ENCODE data around the gene CLEC14A. TPM values are rescaled to one million over a fixed set of nuclear protein-coding genes. Genes with fewer than 3 reads are reported as not detected.
A peak's percentile ranks its signal among the peaks of the same experiment; 100 is the strongest.

Gene CLEC14A
- total and polyA plus RNA-seq, 2 donors (not counting 1 experiment from before 2014, with no cell fraction given): 3.9 to 5.3 TPM

GRCh38 chr14:38253676-38254075, 2.2 kb downstream of the CLEC14A start:
- TF ChIP-seq CTCF (conservative IDR thresholded peaks at IDR 0.05 in 1 of 2, IDR thresholded peaks at IDR 0.05 in 1 of 2; ENCODE audit: low read depth in 1 of 2, low read length in 2 of 2): no peak
- TF ChIP-seq EZH2 (IDR thresholded peaks at IDR 0.05; ENCODE audit: low read length, missing control alignments): no peak
- peaks cover 3% of the 10 kb centered on the region for H3K4me1 ChIP-seq (ENCODE audit: control insufficient read depth, extremely low read depth, insufficient read depth, low read length)
- no peaks in the 10 kb centered on the region for H3K36me3 ChIP-seq (ENCODE audit: control insufficient read depth, insufficient read depth, low read length)
- H4K20me1 ChIP-seq (ENCODE audit: control insufficient read depth, extremely low read depth, insufficient read depth, low read length): no peaks in the 10 kb centered on the region
- H3K79me2 ChIP-seq (ENCODE audit: control insufficient read depth, insufficient read depth, low read length): no peaks in the 10 kb centered on the region
- DNase-seq (ENCODE audit: low read depth in 2 of 2): peak in 1 of 2 donors; percentile 57
- peak overlapping the region; percentile 6 to 55 (median 38) for H3K4me3 ChIP-seq (replicated peaks in 1 of 4; ENCODE audit: control extremely low read depth in 1 of 4, insufficient read depth in 1 of 4, low read depth in 3 of 4, low read length in 4 of 4)
- peak overlapping the region; percentile 58 for H3K4me2 ChIP-seq (ENCODE audit: extremely low read depth, insufficient read depth, low read length)
- H3K27me3 ChIP-seq (ENCODE audit: control insufficient read depth, insufficient read depth, low read length): no peaks in the 10 kb centered on the region
- H2AFZ ChIP-seq (ENCODE audit: low read length): peak overlapping the region; percentile 2
- no peak overlapping the region for H3K9ac ChIP-seq (ENCODE audit: insufficient read depth, low read length)
- H3K27ac ChIP-seq (ENCODE audit: insufficient read depth, low read length): no peak overlapping the region
- H3K9me3 ChIP-seq (ENCODE audit: control insufficient read depth, insufficient read depth, low read depth, low read length): no peaks in the 10 kb centered on the region

GRCh38 chr14:38252066-38252710, 3.7 kb downstream of the CLEC14A start:
- DNase-seq (ENCODE audit: low read depth in 2 of 2): peak in 1 of 2 donors; percentile 34
- no peaks in the 10 kb centered on the region for H4K20me1 ChIP-seq (ENCODE audit: control insufficient read depth, extremely low read depth, insufficient read depth, low read length)
- no peak overlapping the region for H3K9ac ChIP-seq (ENCODE audit: insufficient read depth, low read length)
- H3K4me1 ChIP-seq (ENCODE audit: control insufficient read depth, extremely low read depth, insufficient read depth, low read length): no peaks in the 10 kb centered on the region
- no peaks in the 10 kb centered on the region for H3K79me2 ChIP-seq (ENCODE audit: control insufficient read depth, insufficient read depth, low read length)
- H3K36me3 ChIP-seq (ENCODE audit: control insufficient read depth, insufficient read depth, low read length): no peaks in the 10 kb centered on the region
- TF ChIP-seq EZH2 (IDR thresholded peaks at IDR 0.05; ENCODE audit: low read length, missing control alignments): no peak
- no peak for TF ChIP-seq CTCF (conservative IDR thresholded peaks at IDR 0.05 in 1 of 2, IDR thresholded peaks at IDR 0.05 in 1 of 2; ENCODE audit: low read depth in 1 of 2, low read length in 2 of 2)
- no peak overlapping the region for H2AFZ ChIP-seq (ENCODE audit: low read length)
- H3K9me3 ChIP-seq (ENCODE audit: control insufficient read depth, insufficient read depth, low read depth, low read length): no peaks in the 10 kb centered on the region
- H3K4me3 ChIP-seq (replicated peaks in 1 of 4; ENCODE audit: control extremely low read depth in 1 of 4, insufficient read depth in 1 of 4, low read depth in 3 of 4, low read length in 4 of 4): peak overlapping the region in 2 of 4 experiments; percentile 43 to 55
- H3K4me2 ChIP-seq (ENCODE audit: extremely low read depth, insufficient read depth, low read length): peak overlapping the region; percentile 42
- no peaks in the 10 kb centered on the region for H3K27me3 ChIP-seq (ENCODE audit: control insufficient read depth, insufficient read depth, low read length)
- no peak overlapping the region for H3K27ac ChIP-seq (ENCODE audit: insufficient read depth, low read length)

GRCh38 chr14:38250331-38250730, 5.6 kb downstream of the CLEC14A start:
- no peak for TF ChIP-seq CTCF (conservative IDR thresholded peaks at IDR 0.05 in 1 of 2, IDR thresholded peaks at IDR 0.05 in 1 of 2; ENCODE audit: low read depth in 1 of 2, low read length in 2 of 2)
- TF ChIP-seq EZH2 (IDR thresholded peaks at IDR 0.05; ENCODE audit: low read length, missing control alignments): no peak
- H3K4me2 ChIP-seq (ENCODE audit: extremely low read depth, insufficient read depth, low read length): no peak overlapping the region

More at GRCh38 chr14:38250331-38250730, 5.6 kb downstream of the CLEC14A start:
- Histone ChIP-seq H3K27me3 (ENCODE audit: control insufficient read depth, insufficient read depth, low read length) (no peaks in the 10 kb centered on the region), H3K79me2 (ENCODE audit: control insufficient read depth, insufficient read depth, low read length) (no peaks in the 10 kb centered on the region), H3K4me3 (replicated peaks in 1 of 4; ENCODE audit: control extremely low read depth in 1 of 4, insufficient read depth in 1 of 4, low read depth in 3 of 4, low read length in 4 of 4) (no peak overlapping the region), H3K27ac (ENCODE audit: insufficient read depth, low read length) (no peak overlapping the region), H4K20me1 (ENCODE audit: control insufficient read depth, extremely low read depth, insufficient read depth, low read length) (no peaks in the 10 kb centered on the region), H3K9ac (ENCODE audit: insufficient read depth, low read length) (no peak overlapping the region), H2AFZ (ENCODE audit: low read length) (no peak overlapping the region), H3K4me1 (ENCODE audit: control insufficient read depth, extremely low read depth, insufficient read depth, low read length) (no peaks in the 10 kb centered on the region), H3K9me3 (ENCODE audit: control insufficient read depth, insufficient read depth, low read depth, low read length) (no peaks in the 10 kb centered on the region), H3K36me3 (ENCODE audit: control insufficient read depth, insufficient read depth, low read length) (no peaks in the 10 kb centered on the region)
- DNase-seq (ENCODE audit: low read depth in 2 of 2): peak in 1 of 2 donors; percentile 53

Measured in fibroblast of lung (primary cell).